AG04449 (cell line): ENCODE measurements around the gene WWC2.

Experiments used
- CTCF ChIA-PET: fragments of 350-600 bp; formaldehyde crosslinking; extraction: SDS; loops from one replicate; lab custom pipeline; 2021; ENCODE audit warnings: antibody characterized with exemption; lab: Yijun Ruan, JAX
- POLR2A ChIA-PET: fragments of 400-600, 350-600 bp; formaldehyde crosslinking; extraction: SDS; loops from one replicate; lab custom pipeline; 2020; ENCODE audit warnings: antibody characterized with exemption, inconsistent platforms; lab: Yijun Ruan, JAX
- DNase-seq: peaks from one replicate; pipeline ENCODE4 v3.0.0-alpha.2; 2010; ENCODE audit warnings: low read depth, low spot score
- H3K4me3 ChIP-seq: 2 replicates; pipeline ENCODE4 v1.5.1; 2011; ENCODE audit warnings: low read depth, mild to moderate bottlenecking, control low read depth, low read length
- CTCF ChIP-seq: IDR thresholded peaks from one replicate; pipeline ENCODE4 v1.5.1; 2011; ENCODE audit warnings: mild to moderate bottlenecking, moderate library complexity, low read length, control low read depth, inconsistent platforms; ENCODE audit not compliant: insufficient read depth; ENCODE audit errors: missing control alignments

The WWC2 gene

GRCh38 chr4:183327827-183328226 lies 228.8 kb downstream of the WWC2 start:
- no peak for TF ChIP-seq CTCF
- no peak overlapping the region for H3K4me3 ChIP-seq
- CTCF ChIA-PET = no interaction called here
- DNase-seq = no peak
- POLR2A ChIA-PET = no interaction called here

- no peak for DNase-seq
- POLR2A ChIA-PET = no interaction called here
- no peak for TF ChIP-seq CTCF
Measured at GRCh38 chr4:183328832-183329231, 229.8 kb downstream of the WWC2 start.

DNA sequence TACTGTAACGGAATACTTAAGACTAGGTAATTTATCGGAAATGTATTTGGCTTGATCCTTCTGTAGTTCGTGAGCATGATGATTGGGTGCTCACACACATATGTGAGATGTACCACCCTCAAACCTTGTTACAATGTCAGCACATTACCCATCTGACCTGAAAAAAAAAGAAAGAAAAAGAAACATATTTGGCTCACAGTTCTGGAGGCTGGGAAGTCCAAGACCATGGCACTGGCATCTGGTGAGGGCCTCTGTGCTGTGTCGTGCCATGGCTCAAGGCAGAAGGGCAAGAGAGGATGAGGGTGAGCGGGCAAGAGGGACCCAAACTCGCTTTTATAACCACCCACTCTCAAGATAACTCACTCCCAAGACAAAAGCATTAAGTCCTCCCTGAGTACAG lies 230.2 kb downstream of the WWC2 start:
- H3K4me3 ChIP-seq = no peak overlapping the region
- CTCF ChIA-PET = no interaction called here
- POLR2A ChIA-PET = no interaction called here
- TF ChIP-seq CTCF = no peak
- no peak for DNase-seq

More at GRCh38 chr4:183328832-183329231, 229.8 kb downstream of the WWC2 start:
- no peak overlapping the region for H3K4me3 ChIP-seq
- CTCF ChIA-PET = no interaction called here

GRCh38 chr4:183329954-183330742 lies 231.1 kb downstream of the WWC2 start:
- POLR2A ChIA-PET = no interaction called here
- no peak overlapping the region for H3K4me3 ChIP-seq
- TF ChIP-seq CTCF = no peak
- no peak for DNase-seq
- CTCF ChIA-PET = interaction anchor here (0.7 kb wide), 1 partner anchor 77 kb away, joined by 3 read pairs; no protein-coding TSS in a partner anchor

- CTCF ChIA-PET = no interaction called here
- POLR2A ChIA-PET = no interaction called here
Measured at GRCh38 chr4:183330841-183331240, 231.8 kb downstream of the WWC2 start.

More at GRCh38 chr4:183330841-183331240, 231.8 kb downstream of the WWC2 start:
- no peak for TF ChIP-seq CTCF
- H3K4me3 ChIP-seq = no peak overlapping the region
- DNase-seq = no peak
